Hepatocyte (in vitro differentiated cells): Measurements from ENCODE around the gene ZNF653. TPM values are rescaled to one million over a fixed set of nuclear protein-coding genes. Genes with fewer than 3 reads are reported as not detected.

Experiments
- DNase-seq: peaks from one replicate; pipeline ENCODE4 v3.0.0-alpha.2; 2016; ENCODE audit warnings: low spot score
- H2AFZ ChIP-seq: fragments of 200-600 bp; sonication (generic); 2 replicates; pipeline ENCODE4 v1.6.0; 2016; ENCODE audit warnings: antibody characterized with exemption, mild to moderate bottlenecking
- H3K27ac ChIP-seq: fragments of 200-600 bp; sonication (generic); 2 replicates; pipeline ENCODE4 v1.5.1; 2016; ENCODE audit warnings: mild to moderate bottlenecking
- H3K27me3 ChIP-seq: fragments of 200-600 bp; sonication (generic); 2 replicates; pipeline ENCODE4 v1.6.1; 2016
- H3K36me3 ChIP-seq: fragments of 200-600 bp; sonication (generic); replicated peaks from 2 replicates; pipeline ENCODE4 v1.5.1; 2016; ENCODE audit warnings: low read depth; ENCODE audit not compliant: insufficient read depth
- H3K4me1 ChIP-seq: fragments of 200-600 bp; sonication (generic); 2 replicates; pipeline ENCODE4 v1.5.1; 2016; ENCODE audit warnings: mild to moderate bottlenecking, moderate library complexity; ENCODE audit not compliant: insufficient read depth
- H3K4me2 ChIP-seq: fragments of 200-600 bp; sonication (generic); 2 replicates; pipeline ENCODE4 v1.6.0; 2016
- H3K4me3 ChIP-seq: fragments of 200-600 bp; sonication (generic); 2 replicates; pipeline ENCODE4 v1.5.1; 2016; ENCODE audit warnings: mild to moderate bottlenecking
- H3K79me2 ChIP-seq: fragments of 200-600 bp; sonication (generic); 2 replicates; pipeline ENCODE4 v1.6.0; 2017; ENCODE audit warnings: mild to moderate bottlenecking
- H3K9me2 ChIP-seq: fragments of 200-600 bp; sonication (generic); replicated peaks from 2 replicates; pipeline ENCODE4 v1.6.0; 2017; ENCODE audit warnings: mild to moderate bottlenecking; ENCODE audit not compliant: insufficient read depth
- H3K9me3 ChIP-seq: fragments of 200-600 bp; sonication (generic); 2 replicates; pipeline ENCODE4 v1.5.1; 2016; ENCODE audit warnings: low read depth, mild to moderate bottlenecking
- H4K20me1 ChIP-seq: fragments of 200-600 bp; sonication (generic); 2 replicates; pipeline ENCODE4 v1.6.0; 2016; ENCODE audit warnings: mild to moderate bottlenecking; ENCODE audit not compliant: insufficient read depth, poor library complexity, severe bottlenecking
- CTCF ChIP-seq: fragments of 200-600 bp; sonication (generic); IDR thresholded peaks from 2 replicates; pipeline ENCODE4 v1.5.1; 2016; ENCODE audit warnings: antibody characterized with exemption, mild to moderate bottlenecking; ENCODE audit not compliant: poor library complexity
- EZH2 ChIP-seq: fragments of 200-600 bp; sonication (generic); IDR thresholded peaks from 2 replicates; pipeline ENCODE4 v1.6.1; 2016; ENCODE audit warnings: antibody characterized with exemption, mild to moderate bottlenecking, borderline replicate concordance
- EZH2phosphoT487 ChIP-seq: fragments of 200-600 bp; sonication (generic); IDR thresholded peaks from one replicate; pipeline ENCODE4 v1.6.1; 2018; ENCODE audit warnings: antibody characterized with exemption, mild to moderate bottlenecking, low read depth, moderate library complexity; ENCODE audit not compliant: unreplicated experiment, severe bottlenecking
- WGBS: methylation state at CpG from one replicate; pipeline ENCODE4 v1.1.6; 2016; ENCODE audit warnings: low lambda C conversion rate; ENCODE audit errors: missing lambda C conversion rate; 5-methylcytosine and 5-hydroxymethylcytosine counted together
- polyA plus RNA-seq: library from polyadenylated mRNA; unstranded; fragments of >200 nt; fragmentation: Nextera tagmentation; extraction: Ambion mirVana; gene quantifications from 2 replicates; pipeline ENCODE4 v1.2.1, GENCODE V29; 2016
- total RNA-seq: library from RNA; depleted of rRNA; stranded (reverse); fragments of >200 nt; gene quantifications from 2 replicates; pipeline ENCODE4 v1.2.3, GENCODE V29; 2014

Gene ZNF653
- total and polyA plus RNA-seq, 2 experiments from 2014 or later, result 8.4 to 9.6 TPM

DNA sequence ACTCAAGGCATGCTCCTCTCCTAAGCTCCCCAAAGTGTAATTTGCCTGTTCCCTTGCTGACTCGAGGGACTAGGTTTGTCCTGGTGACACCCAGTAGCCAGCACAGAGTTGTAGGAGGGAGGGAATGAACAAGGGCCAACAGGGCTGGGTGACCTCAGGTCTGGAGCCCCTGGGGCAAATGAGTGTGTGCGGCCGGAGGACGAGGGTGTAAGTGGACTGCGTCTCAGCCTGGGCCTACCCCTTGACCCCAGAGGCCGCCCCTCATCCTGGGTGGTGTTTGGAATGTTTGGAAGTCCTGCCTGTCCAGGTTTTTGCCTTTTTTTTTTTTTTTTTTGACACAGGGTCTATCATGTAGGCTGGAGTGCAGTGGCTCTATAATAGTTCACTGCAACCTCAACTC, 1.3 kb upstream of the ZNF653 start:
- H3K36me3 ChIP-seq, result no peaks in the 10 kb centered on the region
- DNase-seq, result no peak
- WGBS, result 89% methylated on average over 6 of the region's 6 CpGs
- H3K27ac ChIP-seq, result no peak overlapping the region
- TF ChIP-seq CTCF, result no peak
- TF ChIP-seq EZH2phosphoT487, result no peak
- no peak for TF ChIP-seq EZH2
- H3K27me3 ChIP-seq, result no peaks in the 10 kb centered on the region
- peaks cover 10% of the 10 kb centered on the region for H3K79me2 ChIP-seq
- no peak overlapping the region for H2AFZ ChIP-seq
- H3K9me3 ChIP-seq, result no peaks in the 10 kb centered on the region
- no peak overlapping the region for H3K4me2 ChIP-seq
- H3K4me3 ChIP-seq, result no peak overlapping the region
- peaks cover 5% of the 10 kb centered on the region for H3K4me1 ChIP-seq
- no peaks in the 10 kb centered on the region for H4K20me1 ChIP-seq
- no peaks in the 10 kb centered on the region for H3K9me2 ChIP-seq

DNA sequence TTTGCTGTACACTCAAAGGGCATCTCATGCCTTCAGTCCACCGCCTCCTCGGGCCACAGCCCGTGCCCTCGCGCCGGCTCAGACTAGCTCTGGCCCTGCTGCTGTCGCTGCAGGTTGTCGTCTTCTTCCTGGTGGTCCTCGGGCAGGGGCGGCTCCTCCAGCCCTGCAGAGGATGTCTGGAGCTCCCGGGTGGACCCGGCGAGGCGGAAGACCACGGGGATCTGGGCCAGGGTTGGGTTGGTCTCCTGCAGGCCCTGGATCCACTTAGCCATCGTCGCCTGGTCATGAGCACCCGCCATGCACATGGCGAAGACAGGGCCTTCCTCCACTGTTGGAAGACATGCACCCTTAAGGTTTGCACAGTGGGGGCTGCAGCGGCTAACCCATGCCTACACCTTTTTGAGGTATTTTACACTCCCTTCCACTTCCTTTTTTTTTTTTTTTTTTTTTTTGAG, 489 bp upstream of the ZNF653 start:
- TF ChIP-seq EZH2 (no peak), CTCF (no peak), EZH2phosphoT487 (no peak)
- Histone ChIP-seq H3K4me2 (peak overlapping the region; percentile 92), H3K79me2 (peaks cover 10% of the 10 kb centered on the region), H3K9me3 (no peaks in the 10 kb centered on the region), H3K36me3 (no peaks in the 10 kb centered on the region), H3K4me1 (peaks cover 5% of the 10 kb centered on the region), H4K20me1 (no peaks in the 10 kb centered on the region), H3K9me2 (no peaks in the 10 kb centered on the region), H3K4me3 (peak overlapping the region; percentile 32), H3K27me3 (no peaks in the 10 kb centered on the region), H2AFZ (peak overlapping the region; percentile 78), H3K27ac (peak overlapping the region; percentile 94)
- DNase-seq, result no peak
- 61% methylated on average over 20 of the region's 20 CpGs for WGBS

GRCh38 chr19:11505032-11505503, 571 bp downstream of the ZNF653 start:
- peak; percentile 98 for DNase-seq
- no peaks in the 10 kb centered on the region for H4K20me1 ChIP-seq
- H3K27me3 ChIP-seq, result no peaks in the 10 kb centered on the region
- H3K4me1 ChIP-seq, result peaks cover 5% of the 10 kb centered on the region
- H3K4me3 ChIP-seq, result peak overlapping the region; percentile 53
- no peaks in the 10 kb centered on the region for H3K9me3 ChIP-seq
- H3K79me2 ChIP-seq, result peaks cover 10% of the 10 kb centered on the region
- no peak for TF ChIP-seq EZH2
- TF ChIP-seq CTCF, result no peak
- no peak for TF ChIP-seq EZH2phosphoT487
- 2% methylated on average over 4 of the region's 33 CpGs for WGBS
- peak overlapping the region; percentile 94 for H3K27ac ChIP-seq
- peak overlapping the region; percentile 92 for H3K4me2 ChIP-seq
- H3K36me3 ChIP-seq, result no peaks in the 10 kb centered on the region
- no peaks in the 10 kb centered on the region for H3K9me2 ChIP-seq
- peak overlapping the region; percentile 65 for H2AFZ ChIP-seq
